ENCODE results near the gene LMX1B.

Gene LMX1B

DNA sequence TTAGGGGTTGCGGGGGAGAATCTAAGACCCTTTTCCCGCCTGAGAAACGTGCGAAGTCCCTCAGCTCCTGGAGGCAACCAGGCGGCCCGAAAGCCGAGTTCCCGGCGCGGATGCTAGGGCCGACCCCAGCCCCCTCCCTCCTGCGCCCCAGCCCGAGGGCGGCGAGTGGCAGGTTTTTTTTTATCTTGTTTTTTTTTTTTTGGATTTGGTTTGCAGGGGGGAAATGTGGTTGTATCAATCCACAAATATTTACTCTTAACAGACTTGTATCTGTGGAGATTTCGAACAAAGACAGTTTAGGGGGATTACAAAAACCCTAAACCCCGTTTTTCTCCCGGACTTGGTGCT lies 10.7 kb downstream of the LMX1B start:
- no peaks in the 10 kb centered on the region for H3K79me2 ChIP-seq (ENCODE audit: insufficient read depth, low read length)
- H3K4me2 ChIP-seq (ENCODE audit: low read depth, low read length, poor library complexity, severe bottlenecking), result no peak overlapping the region
- H4K20me1 ChIP-seq (ENCODE audit: low read depth, low read length), result no peaks in the 10 kb centered on the region
- no peaks in the 10 kb centered on the region for H3F3A ChIP-seq (ENCODE audit: insufficient read depth)
- H3K27ac ChIP-seq (ENCODE audit: low read depth, low read length), result no peak overlapping the region
- no peaks in the 10 kb centered on the region for H3K27me3 ChIP-seq (ENCODE audit: low read length)
- no peaks in the 10 kb centered on the region for H3K36me3 ChIP-seq (ENCODE audit: low read length)
- TF ChIP-seq, protein P1, sequence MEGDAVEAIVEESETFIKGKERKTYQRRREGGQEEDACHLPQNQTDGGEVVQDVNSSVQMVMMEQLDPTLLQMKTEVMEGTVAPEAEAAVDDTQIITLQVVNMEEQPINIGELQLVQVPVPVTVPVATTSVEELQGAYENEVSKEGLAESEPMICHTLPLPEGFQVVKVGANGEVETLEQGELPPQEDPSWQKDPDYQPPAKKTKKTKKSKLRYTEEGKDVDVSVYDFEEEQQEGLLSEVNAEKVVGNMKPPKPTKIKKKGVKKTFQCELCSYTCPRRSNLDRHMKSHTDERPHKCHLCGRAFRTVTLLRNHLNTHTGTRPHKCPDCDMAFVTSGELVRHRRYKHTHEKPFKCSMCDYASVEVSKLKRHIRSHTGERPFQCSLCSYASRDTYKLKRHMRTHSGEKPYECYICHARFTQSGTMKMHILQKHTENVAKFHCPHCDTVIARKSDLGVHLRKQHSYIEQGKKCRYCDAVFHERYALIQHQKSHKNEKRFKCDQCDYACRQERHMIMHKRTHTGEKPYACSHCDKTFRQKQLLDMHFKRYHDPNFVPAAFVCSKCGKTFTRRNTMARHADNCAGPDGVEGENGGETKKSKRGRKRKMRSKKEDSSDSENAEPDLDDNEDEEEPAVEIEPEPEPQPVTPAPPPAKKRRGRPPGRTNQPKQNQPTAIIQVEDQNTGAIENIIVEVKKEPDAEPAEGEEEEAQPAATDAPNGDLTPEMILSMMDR (IDR thresholded peaks at IDR 0.05; ENCODE audit: insufficient read depth, low read length, poor library complexity, severe bottlenecking), result no peak
- no peak for TF ChIP-seq EZH2phosphoT487 (conservative IDR thresholded peaks at IDR 0.05; ENCODE audit: low read length)
- no peak overlapping the region for H2AFZ ChIP-seq (ENCODE audit: low read depth, low read length, severe bottlenecking)
- H3K9ac ChIP-seq (ENCODE audit: low read length), result no peak overlapping the region
- H3K9me3 ChIP-seq (ENCODE audit: insufficient read depth, low read length), result no peaks in the 10 kb centered on the region
- H3K9me2 ChIP-seq (replicated peaks; ENCODE audit: insufficient read depth, low read length), result no peaks in the 10 kb centered on the region
- no peak overlapping the region for H3K4me3 ChIP-seq (ENCODE audit: insufficient read depth, low read length, poor library complexity, severe bottlenecking)

GRCh38 chr9:126624912-126625311 lies 11.2 kb downstream of the LMX1B start:
- H3K79me2 ChIP-seq (ENCODE audit: insufficient read depth, low read length), result no peaks in the 10 kb centered on the region

DNA sequence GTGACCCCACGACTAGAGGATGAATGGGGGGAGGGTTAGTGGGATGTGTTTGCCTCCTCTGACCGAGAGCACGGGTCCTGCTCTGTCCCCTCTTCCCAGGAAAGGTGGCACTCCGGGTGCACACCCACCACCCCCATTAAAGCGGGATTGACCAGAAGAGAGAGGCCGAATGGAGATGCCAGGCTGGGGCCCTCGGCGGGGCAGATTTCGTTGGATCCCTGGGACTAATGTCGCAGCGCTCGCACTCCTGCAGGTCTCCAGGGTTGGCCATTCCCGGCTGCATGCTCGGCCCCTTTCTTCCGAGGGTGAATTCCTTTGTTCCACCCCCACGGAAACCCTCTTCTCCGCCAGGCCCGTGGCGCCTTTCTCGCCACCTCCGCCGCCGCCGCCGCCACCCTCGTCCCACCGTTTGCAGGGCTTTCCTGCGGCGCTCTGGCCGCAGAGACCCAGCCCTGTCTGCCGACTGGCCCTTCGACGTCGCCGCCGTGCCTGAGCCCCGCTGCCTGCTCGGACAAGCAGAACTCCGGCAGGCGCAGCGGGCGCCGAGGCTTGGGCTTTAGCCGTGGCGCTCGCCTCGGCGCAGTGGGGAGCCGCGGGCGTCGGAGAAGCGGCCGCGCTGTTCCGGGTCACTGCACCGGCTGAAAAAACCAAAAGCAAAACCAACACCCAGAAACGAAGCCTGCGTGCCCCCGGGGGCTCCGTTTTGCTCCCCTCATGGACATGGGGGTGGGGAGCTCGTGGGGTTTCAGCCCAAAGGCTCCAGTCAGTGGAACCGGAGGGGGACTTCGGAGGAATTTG lies 11.8 kb downstream of the LMX1B start:
- no peaks in the 10 kb centered on the region for H3K9me2 ChIP-seq (replicated peaks; ENCODE audit: insufficient read depth, low read length)
- no peak overlapping the region for H3K27ac ChIP-seq (ENCODE audit: low read depth, low read length)
- no peaks in the 10 kb centered on the region for H3K9me3 ChIP-seq (ENCODE audit: insufficient read depth, low read length)
- H3K79me2 ChIP-seq (ENCODE audit: insufficient read depth, low read length), result no peaks in the 10 kb centered on the region
- TF ChIP-seq, protein P1 (IDR thresholded peaks at IDR 0.05; ENCODE audit: insufficient read depth, low read length, poor library complexity, severe bottlenecking), result no peak
- no peak for TF ChIP-seq EZH2phosphoT487 (conservative IDR thresholded peaks at IDR 0.05; ENCODE audit: low read length)
- H2AFZ ChIP-seq (ENCODE audit: low read depth, low read length, severe bottlenecking), result no peak overlapping the region
- H4K20me1 ChIP-seq (ENCODE audit: low read depth, low read length), result no peaks in the 10 kb centered on the region
- no peak overlapping the region for H3K9ac ChIP-seq (ENCODE audit: low read length)
- H3K4me3 ChIP-seq (ENCODE audit: insufficient read depth, low read length, poor library complexity, severe bottlenecking), result no peak overlapping the region
- H3K4me2 ChIP-seq (ENCODE audit: low read depth, low read length, poor library complexity, severe bottlenecking), result no peak overlapping the region
- no peaks in the 10 kb centered on the region for H3K27me3 ChIP-seq (ENCODE audit: low read length)
- no peaks in the 10 kb centered on the region for H3K36me3 ChIP-seq (ENCODE audit: low read length)
- no peaks in the 10 kb centered on the region for H3F3A ChIP-seq (ENCODE audit: insufficient read depth)

More at GRCh38 chr9:126624912-126625311, 11.2 kb downstream of the LMX1B start:
- Histone ChIP-seq H3K4me3 (ENCODE audit: insufficient read depth, low read length, poor library complexity, severe bottlenecking) (no peak overlapping the region), H3K9me2 (replicated peaks; ENCODE audit: insufficient read depth, low read length) (no peaks in the 10 kb centered on the region), H3K27me3 (ENCODE audit: low read length) (no peaks in the 10 kb centered on the region), H4K20me1 (ENCODE audit: low read depth, low read length) (no peaks in the 10 kb centered on the region), H3F3A (ENCODE audit: insufficient read depth) (no peaks in the 10 kb centered on the region), H2AFZ (ENCODE audit: low read depth, low read length, severe bottlenecking) (no peak overlapping the region), H3K4me2 (ENCODE audit: low read depth, low read length, poor library complexity, severe bottlenecking) (no peak overlapping the region), H3K27ac (ENCODE audit: low read depth, low read length) (no peak overlapping the region), H3K36me3 (ENCODE audit: low read length) (no peaks in the 10 kb centered on the region), H3K9me3 (ENCODE audit: insufficient read depth, low read length) (no peaks in the 10 kb centered on the region), H3K9ac (ENCODE audit: low read length) (no peak overlapping the region)
- no peak for TF ChIP-seq EZH2phosphoT487 (conservative IDR thresholded peaks at IDR 0.05; ENCODE audit: low read length)
- TF ChIP-seq, protein P1 (IDR thresholded peaks at IDR 0.05; ENCODE audit: insufficient read depth, low read length, poor library complexity, severe bottlenecking), result no peak

Data from SU-DHL-6 (cell line).